ENCODE results near the gene TAT. TPM values are rescaled to one million over a fixed set of nuclear protein-coding genes. Genes with fewer than 3 reads are reported as not detected.

TAT gene
- polyA plus RNA-seq, 1 donor (not counting 4 experiments of a cell fraction or from before 2014, with no cell fraction given) = not detected

DNA sequence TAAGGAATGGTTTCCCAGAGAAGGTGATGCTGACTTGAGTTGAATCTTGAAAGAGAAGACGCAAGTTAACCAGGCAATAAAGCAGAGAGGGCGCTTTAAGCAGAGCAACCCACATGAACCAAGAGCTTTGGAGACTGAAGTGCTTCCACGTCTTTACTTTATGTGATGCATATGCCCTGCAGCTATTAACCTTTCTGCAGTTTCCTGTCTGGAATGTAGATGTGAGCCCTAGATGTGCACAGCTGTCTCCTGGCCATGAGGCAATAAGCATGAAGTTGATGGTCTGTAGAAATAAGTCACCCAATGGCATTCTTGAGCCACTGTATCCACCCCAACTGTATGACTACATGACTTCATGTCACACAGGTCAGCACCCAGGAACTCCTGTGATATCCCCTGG is 56.3 kb downstream of the TAT start:
- Histone ChIP-seq H3K36me3 (ENCODE audit: control insufficient read depth in 2 of 2, extremely low read depth in 1 of 2, insufficient read depth in 2 of 2, low read length in 2 of 2) (no peaks in the 10 kb centered on the region), H3K4me2 (ENCODE audit: control insufficient read depth, extremely low read depth, insufficient read depth, low read depth, low read length) (no peak overlapping the region), H3K9me3 (ENCODE audit: control insufficient read depth, low read depth, low read length) (no peaks in the 10 kb centered on the region), H3K79me2 (ENCODE audit: control insufficient read depth, insufficient read depth, low read length) (no peaks in the 10 kb centered on the region), H3K27me3 (ENCODE audit: control insufficient read depth, extremely low read depth, insufficient read depth, low read length) (no peaks in the 10 kb centered on the region), H3K9me1 (ENCODE audit: control insufficient read depth, extremely low read depth, insufficient read depth, low read length) (no peaks in the 10 kb centered on the region), H3K4me1 (ENCODE audit: control insufficient read depth, extremely low read depth, insufficient read depth, low read length) (peaks cover 5% of the 10 kb centered on the region), H3K9ac (ENCODE audit: control insufficient read depth, extremely low read depth, insufficient read depth, low read length) (no peak overlapping the region), H3K27ac (ENCODE audit: control insufficient read depth, insufficient read depth, low read length) (no peak overlapping the region), H2AFZ (ENCODE audit: control insufficient read depth, low read length) (no peak overlapping the region), H3K4me3 (ENCODE audit: control insufficient read depth in 2 of 3, extremely low read depth in 1 of 3, insufficient read depth in 2 of 3, low read depth in 1 of 3, low read length in 3 of 3) (no peak overlapping the region), H4K20me1 (ENCODE audit: control insufficient read depth, extremely low read depth, insufficient read depth, low read length) (no peaks in the 10 kb centered on the region)
- no peak for DNase-seq (ENCODE audit: low read depth, low spot score)
- TF ChIP-seq EZH2 (IDR thresholded peaks at IDR 0.05; ENCODE audit: low read length) (no peak), CTCF (optimal IDR thresholded peaks at IDR 0.05 in 1 of 3, IDR thresholded peaks at IDR 0.05 in 1 of 3, conservative IDR thresholded peaks at IDR 0.05 in 1 of 3; ENCODE audit: extremely low read depth in 1 of 3, insufficient read depth in 2 of 3, low read length in 3 of 3) (no peak)
- no peak for FAIRE-seq
- dilution Hi-C loops (cut with MboI; ENCODE audit: extremely low pct_ligation_motif_present, low sequenced_read_pairs) = no loop called here

Small RNA genes lying within 50 kb of the gene (small RNA-seq; reads per million reads assigned to genes)
- gene RNU6-1061P (ENCODE audit: insufficient read length in 3 of 3, low read depth in 3 of 3, low replicate concordance in 1 of 3) = 0 reads per million in 3 experiments

Other genes starting within 250 kb of the TAT start
- 0.39 to 1.4 TPM (median 1.2 TPM) in 3 replicates for gene CALB2, start 218.4 kb downstream of the TAT start, polyA plus RNA-seq
- not detected in 3 replicates for gene TLE7, start 135.0 kb downstream of the TAT start, polyA plus RNA-seq
- 4.7 to 8.2 TPM (median 6.5 TPM) in 3 replicates for gene ZNF23, start 114.8 kb downstream of the TAT start, polyA plus RNA-seq
- gene ZNF19, start 87.8 kb downstream of the TAT start, polyA plus RNA-seq = 1.2 to 1.7 TPM (median 1.2 TPM) in 3 replicates
- gene CHST4, start 50.7 kb downstream of the TAT start, polyA plus RNA-seq = 0.14 TPM in 3 replicates
- 11.4 to 17.8 TPM (median 11.6 TPM) in 3 replicates for gene MARVELD3, start 49.1 kb upstream of the TAT start, polyA plus RNA-seq
- 6.0 to 7.6 TPM (median 6.5 TPM) in 3 replicates for gene PHLPP2, start 147.6 kb upstream of the TAT start, polyA plus RNA-seq
- gene AP1G1, start 231.7 kb upstream of the TAT start, polyA plus RNA-seq = 61.7 to 82.5 TPM (median 62.5 TPM) in 3 replicates